HG03095 (cell line): ENCODE measurements around the gene VPS8.
"Not testable (repeated sequence)": the region's sequence is repeated elsewhere in the genome, so short reads cannot be mapped to it uniquely, and the experiment has no call there.

Experiments used
- ATAC-seq: cut with Tn5 transposase; IDR thresholded peaks from one replicate; pipeline ENCODE4 v1.9.1; 2021; ENCODE audit warnings: moderate library complexity; ENCODE audit not compliant: unreplicated experiment

Gene VPS8

GRCh38 chr3:184914628-184915027 lies 102.7 kb downstream of the VPS8 start:
- no peak for ATAC-seq

GRCh38 chr3:184918750-184919149 lies 106.8 kb downstream of the VPS8 start:
- ATAC-seq, result no peak

- no peak for ATAC-seq
These were observed 107.7 kb downstream of the VPS8 start for GRCh38 chr3:184919651-184920050.

GRCh38 chr3:184924547-184924946 lies 112.6 kb downstream of the VPS8 start:
- no peak for ATAC-seq

GRCh38 chr3:184927796-184928315 lies 115.9 kb downstream of the VPS8 start:
- no peak for ATAC-seq

GRCh38 chr3:184932777-184933176 lies 120.8 kb downstream of the VPS8 start:
- ATAC-seq, result no peak

- no peak for ATAC-seq
These were observed 125.6 kb downstream of the VPS8 start for GRCh38 chr3:184937611-184938010.

- no peak for ATAC-seq
These were observed 129.4 kb downstream of the VPS8 start for GRCh38 chr3:184941408-184941807.

- no peak for ATAC-seq
These were observed 130.8 kb downstream of the VPS8 start for GRCh38 chr3:184942735-184943134.

GRCh38 chr3:184944241-184944640 lies 132.3 kb downstream of the VPS8 start:
- no peak for ATAC-seq

- ATAC-seq, result no peak
These were observed 134.1 kb downstream of the VPS8 start for GRCh38 chr3:184945886-184946625.

GRCh38 chr3:184946917-184947316 lies 135.0 kb downstream of the VPS8 start:
- no peak for ATAC-seq

GRCh38 chr3:184949251-184949965 lies 137.4 kb downstream of the VPS8 start:
- ATAC-seq, result no peak

GRCh38 chr3:184950816-184951215 lies 138.8 kb downstream of the VPS8 start:
- ATAC-seq, result not testable (repeated sequence)

- no peak for ATAC-seq
These were observed 140.7 kb downstream of the VPS8 start for GRCh38 chr3:184952671-184953070.

- ATAC-seq, result no peak
These were observed 141.4 kb downstream of the VPS8 start for GRCh38 chr3:184953401-184953800.

- ATAC-seq, result no peak
These were observed 142.3 kb downstream of the VPS8 start for GRCh38 chr3:184954251-184954650.

- ATAC-seq, result not testable (repeated sequence)
These were observed 142.9 kb downstream of the VPS8 start for GRCh38 chr3:184954851-184955250.

- ATAC-seq, result no peak
These were observed 153.9 kb downstream of the VPS8 start for GRCh38 chr3:184965639-184966430.

- no peak for ATAC-seq
These were observed 156.1 kb downstream of the VPS8 start for GRCh38 chr3:184968115-184968514.

- ATAC-seq, result no peak
These were observed 158.2 kb downstream of the VPS8 start for GRCh38 chr3:184970186-184970585.
